Heart left ventricle (tissue), 16 donors: ENCODE data around the gene SLC25A42. TPM values are rescaled to one million over a fixed set of nuclear protein-coding genes. Genes with fewer than 3 reads are reported as not detected.

Experiments
- ATAC-seq, 4 donors: fragments of 200-7000 bp; cut with Tn5 transposase; one replicate each; pipeline ENCODE4 v1.9.1; 2020 to 2022; ENCODE audit warnings: moderate library complexity in 4 of 4, mild to moderate bottlenecking in 3 of 4, moderate number of reproducible peaks in 1 of 4
- DNase-seq, 5 donors: peaks; one replicate each; pipeline ENCODE4 v3.0.0-alpha.2; 2020
- H3K27ac ChIP-seq, 12 donors: fragments of 200-600 bp; sonication (generic) in 4 of 12; one replicate each; pipeline versions ENCODE4 v1.5.0 to v1.8.0; 2016 to 2022; ENCODE audit warnings: mild to moderate bottlenecking in 2 of 12
- H3K27me3 ChIP-seq, 9 donors: fragments of 200-600 bp; sonication (generic) in 2 of 9; one replicate each; pipeline versions ENCODE4 v1.5.1 to v1.8.0; 2016 to 2022; ENCODE audit warnings: mild to moderate bottlenecking in 3 of 9
- H3K36me3 ChIP-seq, 9 donors: fragments of 200-600 bp; sonication (generic) in 2 of 9; one replicate each; pipeline versions ENCODE4 v1.5.0 to v1.8.0; 2018 to 2022; ENCODE audit warnings: mild to moderate bottlenecking in 2 of 9
- H3K4me1 ChIP-seq, 12 donors: fragments of 200-600 bp; sonication (generic) in 4 of 12; one replicate each; pipeline versions ENCODE4 v1.5.0 to v1.8.0; 2016 to 2022; ENCODE audit warnings: mild to moderate bottlenecking in 3 of 12
- H3K4me3 ChIP-seq, 12 donors: fragments of 200-600 bp; sonication (generic) in 4 of 12; one replicate each; pipeline versions ENCODE4 v1.5.0 to v1.8.0; 2017 to 2022; ENCODE audit warnings: mild to moderate bottlenecking in 9 of 12, moderate library complexity in 4 of 12
- H3K9me3 ChIP-seq, 12 donors: fragments of 200-600 bp; sonication (generic) in 4 of 12; one replicate each; pipeline versions ENCODE4 v1.5.0 to v1.8.0; 2016 to 2022; ENCODE audit warnings: mild to moderate bottlenecking in 1 of 12
- CTCF ChIP-seq, 12 donors: fragments of 200-600 bp; sonication (generic) in 4 of 12; IDR thresholded peaks; one replicate each; pipeline versions ENCODE4 v1.5.0 to v1.8.0; 2018 to 2022; ENCODE audit warnings: antibody characterized with exemption in 12 of 12, mild to moderate bottlenecking in 5 of 12
- POLR2A ChIP-seq, 2 donors: fragments of 450-650 bp; IDR thresholded peaks; one replicate each; pipeline ENCODE4 v1.6.1; 2017; ENCODE audit warnings: antibody characterized with exemption in 2 of 2, mild to moderate bottlenecking in 2 of 2, moderate library complexity in 2 of 2
- WGBS, 4 donors: extraction: QIAGEN DNeasy Blood & Tissue Kit in 2 of 4; methylation state at CpG; one replicate each; pipeline versions ENCODE4 v1.1.5 to v1.1.7; 2013 to 2018; 5-methylcytosine and 5-hydroxymethylcytosine counted together
- intact Hi-C, 10 donors: fragments of 100-400 bp; cut with DNase I; formaldehyde crosslinking; loops; one replicate each; pipeline versions ENCODE4 v1.11.1 to v1.14.2; 2022
- polyA plus RNA-seq, 2 donors: library from polyadenylated mRNA; stranded (reverse); fragments of 200-250 nt; gene quantifications; one replicate each; pipeline ENCODE4 v1.2.3, GENCODE V29; 2013
- total RNA-seq, 9 donors: library from RNA; depleted of rRNA in 2 of 9; stranded (reverse); fragments of >200 nt in 2 of 9; fragmentation: NEBNext Ultra II Directional in 3 of 9; extraction: Animal tissue kit (Norgen Biotek cat#: 25700) in 3 of 9; gene quantifications; one replicate each; pipeline versions ENCODE4 v1.1.0 to v1.2.4, GENCODE V29; 2016 to 2023
- donor health status: ischemic (EF 13 %, LVEDD 7.1; RV severe dilation, severe dysfunction).
- donor health status: healthy with polysubstance abuse.
- donor health status: DM: no; HTN: yes; CAD: no.
- donor health status: DM: no; HTN: no; CAD: no.
- donor health status: ischemic (EF 25% LVEDD 6.9; RV normal size, moderate dysfunction).
- donor health status: ischemic (EF 25% LVEDD 5.7; RV mildly dilated, moderate dysfunction).
- donor health status: healthy.
- donor health status: DM: yes; HTN: yes; CAD: no.
- donor health status: ischemic (EF 35%, LVEDD 5.7; RV mildly dilated, moderate dysfunction).
- donor health status: nonischemic (EF 11% LVEDD 7.7; RV severe dilation, severe dysfunction).
- donor health status: DM: yes; HTN: yes; CAD: no.
- donor health status: PGD.
- donor health status: ischemic (EF 29% LVEDD 5.4; RV normal size, mild dysfunction).
- donor health status: nonischemic (EF 23%, LVEDD 6.1; RV moderate dilation, normal function).

The SLC25A42 gene
- total and polyA plus RNA-seq, 11 donors, result 15.6 to 28.0 (median 17.9) TPM

GRCh38 chr19:19137556-19138108, 73.8 kb downstream of the SLC25A42 start:
- Histone ChIP-seq H3K9me3 (peaks cover 0 to 4% (median 0%) of the 10 kb centered on the region in 12 donors), H3K27ac (peak overlapping the region in 8 of 12 donors; percentile 67 to 90 (median 80)), H3K4me1 (peaks cover 0 to 21% (median 10%) of the 10 kb centered on the region in 12 donors), H3K4me3 (peak overlapping the region; percentile 40 to 90 (median 73)), H3K36me3 (peaks cover 0 to under 1% (median 0%) of the 10 kb centered on the region in 9 donors), H3K27me3 (no peaks in the 10 kb centered on the region)
- intact Hi-C loops, result loop anchor here in 7 of 10 donors (2.0 to 5.0 kb wide), 5 partner anchors 75 to 85 kb away; partner anchors contain the start of gene SLC25A42 (in 5 of the 7)
- no peak for DNase-seq
- ATAC-seq, result peak; percentile 1 to 17 (median 6)
- 14 to 32% (median 16%) methylated on average over 15 to 25 of the region's 25 CpGs for WGBS, 4 donors
- TF ChIP-seq CTCF (IDR thresholded peaks at IDR 0.05) (no peak), POLR2A (IDR thresholded peaks at IDR 0.05) (no peak)

- Histone ChIP-seq H3K4me1 (peaks cover 0 to 21% (median 10%) of the 10 kb centered on the region in 12 donors), H3K27me3 (no peaks in the 10 kb centered on the region), H3K4me3 (peak within 1 kb of the TSS; percentile 40 to 90 (median 73)), H3K9me3 (no peaks in the 10 kb centered on the region), H3K27ac (peak within 1 kb of the TSS in 11 of 12 donors; percentile 52 to 90 (median 74)), H3K36me3 (no peaks in the 10 kb centered on the region)
- 2 to 7% (median 3%) methylated on average over 14 to 42 of the region's 42 CpGs for WGBS, 4 donors
- TF ChIP-seq POLR2A (IDR thresholded peaks at IDR 0.05), result peak; percentile 26 to 79
- no peak for TF ChIP-seq CTCF (IDR thresholded peaks at IDR 0.05)
- intact Hi-C loops, result loop anchor here in 7 of 10 donors (2.0 to 5.0 kb wide), 5 partner anchors 76 to 86 kb away; partner anchors contain the start of gene SLC25A42 (in 5 of the 7)
- ATAC-seq, result peak; percentile 97 to 99 (median 98)
- peak; percentile 97 to 99 (median 99) for DNase-seq
Observed at GRCh38 chr19:19138109-19138981, 74.6 kb downstream of the SLC25A42 start, which contains the start of gene TMEM161A. Gene TMEM161A, minus strand, starts transcription at chr19:19138478. Its CDS starts 50 bp downstream, at chr19:19138428.

- 48 to 81% (median 61%) methylated on average over 2 to 5 of the region's 5 CpGs for WGBS, 4 donors
- DNase-seq (no peak), ATAC-seq (no peak)
- H3K9me3 ChIP-seq, result no peaks in the 10 kb centered on the region
- no peak overlapping the region for H3K27ac ChIP-seq
- TF ChIP-seq POLR2A (IDR thresholded peaks at IDR 0.05) (no peak), CTCF (IDR thresholded peaks at IDR 0.05) (peak in 1 of 12 donors; percentile 5)
- no peaks in the 10 kb centered on the region for H3K36me3 ChIP-seq
- H3K4me1 ChIP-seq, result peaks cover 0 to 17% (median 9%) of the 10 kb centered on the region in 12 donors
- H3K4me3 ChIP-seq, result no peak overlapping the region
- intact Hi-C loops, result loop anchor here (1.0 to 10.0 kb wide), 10 partner anchors 37 to 345 kb away; partner anchors contain the start of genes SLC25A42 (in 5 of the 10), ARMC6 (in 1 of the 10) and SUGP2 (in 1 of the 10)
- H3K27me3 ChIP-seq, result no peaks in the 10 kb centered on the region
Observed at GRCh38 chr19:19139876-19140229, 76.1 kb downstream of the SLC25A42 start.
